IPS-18c (cell line): ENCODE measurements around the gene DGKZ.
A peak's percentile ranks its signal among the peaks of the same experiment; 100 is the strongest.

ENCODE experiments used
- H3K4me3 ChIP-seq: 2 replicates; pipeline ENCODE4 v1.7.0; 2013; ENCODE audit warnings: low read depth, mild to moderate bottlenecking, low read length, moderate library complexity; ENCODE audit not compliant: insufficient read depth
- H3K9me3 ChIP-seq: one replicate; pipeline ENCODE4 v1.6.1; 2013; ENCODE audit warnings: mild to moderate bottlenecking, low read length, moderate library complexity; ENCODE audit not compliant: control insufficient read depth, insufficient read depth

DGKZ gene

GRCh38 chr11:46381819-46382645 is 34.8 kb downstream of the DGKZ start:
- Histone ChIP-seq H3K9me3 (peaks cover 2% of the 10 kb centered on the region), H3K4me3 (peak overlapping the region; percentile 95)

DNA sequence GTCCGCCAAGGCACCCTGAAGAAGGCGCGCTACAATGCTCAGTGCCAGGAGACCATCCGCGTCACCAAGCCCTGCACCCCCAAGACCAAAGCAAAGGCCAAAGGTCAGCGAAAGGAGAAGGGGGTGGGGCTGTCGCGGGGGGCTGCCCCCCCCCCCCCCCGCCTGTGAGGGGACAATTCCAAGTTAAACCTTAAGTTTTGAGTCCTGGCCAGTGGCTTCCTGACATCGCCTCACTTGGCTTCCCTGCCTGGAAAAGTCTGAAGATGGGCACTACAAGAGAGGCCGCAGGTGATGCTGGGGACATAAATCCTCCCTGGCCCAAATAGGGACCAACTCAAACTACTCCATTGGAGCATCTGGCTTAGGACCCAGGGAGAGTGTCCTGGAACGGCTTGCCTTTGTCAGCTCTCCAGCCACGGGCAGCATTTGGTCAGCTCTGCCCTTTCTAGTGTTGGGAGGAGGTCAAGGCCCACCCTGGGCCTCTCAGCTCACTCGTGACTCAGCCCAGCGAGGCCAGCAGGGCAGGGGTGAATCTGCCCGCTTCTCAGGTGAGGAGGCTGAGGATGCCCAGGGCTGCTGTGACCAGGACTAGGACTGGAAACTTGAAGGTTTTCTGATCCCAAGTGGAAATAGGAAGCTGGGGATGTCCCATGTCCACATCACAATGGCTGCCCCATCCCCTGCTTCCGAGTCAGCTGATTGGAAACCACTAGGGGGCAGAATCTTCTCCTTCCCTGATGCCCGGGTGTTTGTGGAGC is 35.6 kb downstream of the DGKZ start:
- H3K9me3 ChIP-seq, result peaks cover 2% of the 10 kb centered on the region
- H3K4me3 ChIP-seq, result peak overlapping the region; percentile 95

- peaks cover 2% of the 10 kb centered on the region for H3K9me3 ChIP-seq
These were observed 36.1 kb downstream of the DGKZ start for GRCh38 chr11:46383404-46383758.

DNA sequence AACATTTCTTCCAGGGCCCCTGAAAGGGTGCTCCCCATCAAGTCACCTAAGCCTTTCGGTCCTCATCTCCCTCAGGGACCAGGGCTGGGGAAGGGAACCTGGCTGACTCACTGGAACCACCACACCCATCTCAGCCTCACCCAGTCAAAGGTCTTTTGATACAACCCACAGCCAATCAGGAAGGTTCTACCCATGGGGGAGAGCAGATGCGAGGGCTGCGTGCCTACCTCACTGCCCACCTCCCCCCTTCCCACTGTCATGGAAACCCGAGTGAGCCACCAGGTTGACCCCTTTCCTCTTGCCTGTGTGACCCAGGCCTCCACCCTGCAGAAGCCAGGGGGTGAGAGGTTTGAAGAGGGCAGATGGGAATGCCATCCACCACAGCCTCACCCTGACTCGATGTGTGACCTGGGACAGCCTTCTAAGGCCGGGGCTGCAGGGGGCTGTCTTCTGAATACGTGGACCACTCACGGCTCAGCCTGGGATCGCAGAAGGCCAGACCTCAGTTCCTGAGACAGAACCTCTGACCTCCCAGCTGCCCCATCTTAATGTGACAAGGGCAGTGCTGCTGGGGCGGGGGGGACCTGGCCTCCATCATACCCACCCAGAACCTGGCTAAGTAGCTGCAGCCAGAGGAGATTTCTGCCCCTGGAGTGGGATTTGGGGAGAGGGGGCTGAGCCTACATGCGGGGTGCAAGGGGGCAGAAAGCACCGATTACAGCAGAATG is 36.9 kb downstream of the DGKZ start:
- Histone ChIP-seq H3K4me3 (no peak overlapping the region), H3K9me3 (peaks cover 2% of the 10 kb centered on the region)

More at GRCh38 chr11:46383404-46383758, 36.1 kb downstream of the DGKZ start:
- no peak overlapping the region for H3K4me3 ChIP-seq

- H3K9me3 ChIP-seq, result peaks cover 2% of the 10 kb centered on the region
- H3K4me3 ChIP-seq, result no peak overlapping the region
These were observed 38.1 kb downstream of the DGKZ start for GRCh38 chr11:46385169-46386004.

- H3K9me3 ChIP-seq, result peaks cover 2% of the 10 kb centered on the region
- H3K4me3 ChIP-seq, result no peak overlapping the region
These were observed 38.8 kb downstream of the DGKZ start for GRCh38 chr11:46386005-46386578.

DNA sequence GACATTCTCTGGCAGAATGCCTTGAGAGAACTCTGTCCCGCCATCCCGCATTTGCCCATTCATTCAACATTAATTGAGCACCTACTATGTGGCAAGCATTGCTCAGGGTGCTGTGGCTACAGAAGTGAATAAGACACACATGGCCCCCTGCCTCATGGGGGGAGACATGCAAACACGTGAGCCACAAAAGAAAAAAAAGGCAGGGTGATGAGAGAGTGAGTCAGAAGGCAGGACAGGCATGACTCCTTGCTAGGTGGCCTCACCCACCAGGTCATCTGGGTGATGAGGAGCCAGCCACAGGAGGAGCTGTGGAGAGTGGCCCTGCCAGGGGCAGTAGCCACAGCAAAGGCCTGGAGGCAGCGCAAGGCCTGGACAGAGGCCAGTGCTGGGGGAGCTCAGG is 39.4 kb downstream of the DGKZ start:
- peaks cover 2% of the 10 kb centered on the region for H3K9me3 ChIP-seq
- no peak overlapping the region for H3K4me3 ChIP-seq

DNA sequence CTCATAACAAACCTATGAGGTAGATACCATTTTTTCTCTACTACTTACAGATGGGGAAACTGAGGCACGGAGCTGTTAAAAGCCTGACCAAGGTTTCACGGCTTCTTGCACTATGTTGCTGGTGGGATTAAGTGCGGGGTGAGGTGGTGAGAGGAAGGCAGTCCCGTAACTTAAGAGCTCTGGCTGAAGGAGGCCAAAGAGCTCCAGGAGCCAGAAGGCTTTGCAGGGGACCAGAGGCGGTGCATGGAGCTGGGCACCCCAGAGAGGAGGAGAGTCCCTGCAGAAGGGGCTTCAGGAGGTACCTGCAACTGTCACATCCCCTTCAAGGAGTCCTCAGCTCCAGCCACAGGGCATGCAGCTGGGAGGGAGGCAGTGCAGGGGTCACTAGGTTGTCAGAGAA is 40.2 kb downstream of the DGKZ start:
- no peaks in the 10 kb centered on the region for H3K9me3 ChIP-seq
- no peak overlapping the region for H3K4me3 ChIP-seq

DNA sequence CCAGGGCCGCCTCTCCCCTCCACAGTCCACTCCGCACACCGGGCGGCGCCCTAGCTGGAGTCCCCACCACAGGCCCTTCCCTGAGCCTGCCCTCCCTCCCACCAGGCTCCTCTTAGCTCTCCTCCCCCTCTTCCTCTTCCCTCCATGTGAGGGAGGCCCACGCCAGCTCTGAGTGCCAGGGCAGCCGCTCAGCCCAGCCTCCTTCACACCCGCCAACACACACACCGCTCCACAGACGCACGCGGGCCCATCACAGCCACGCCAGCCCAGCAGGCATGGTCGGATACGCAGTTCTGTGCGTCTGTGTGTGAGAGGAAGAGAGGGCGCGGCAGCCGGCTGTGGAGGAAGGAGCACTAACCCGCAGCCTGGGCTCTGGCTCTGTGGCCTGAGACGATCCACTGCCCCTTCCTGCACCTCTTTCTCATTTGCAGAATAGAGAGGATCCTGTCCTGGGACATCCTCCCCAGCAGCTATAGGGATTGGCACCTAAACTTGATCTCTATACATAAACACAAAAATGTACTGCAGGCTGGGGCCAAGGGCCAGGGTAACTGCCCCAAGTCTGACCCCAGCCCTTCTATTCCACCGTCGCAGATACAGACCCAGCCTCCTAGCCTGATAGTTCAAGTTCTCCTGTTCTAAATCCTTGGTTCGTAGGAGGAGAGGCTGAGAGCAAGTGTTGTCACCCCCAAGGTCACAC is 40.8 kb downstream of the DGKZ start:
- no peak overlapping the region for H3K4me3 ChIP-seq

GRCh38 chr11:46388619-46389449 is 41.6 kb downstream of the DGKZ start:
- Histone ChIP-seq H3K4me3 (peak overlapping the region; percentile 59), H3K9me3 (no peaks in the 10 kb centered on the region)

More for the DNA sequence above, 40.8 kb downstream of the DGKZ start:
- no peaks in the 10 kb centered on the region for H3K9me3 ChIP-seq

DNA sequence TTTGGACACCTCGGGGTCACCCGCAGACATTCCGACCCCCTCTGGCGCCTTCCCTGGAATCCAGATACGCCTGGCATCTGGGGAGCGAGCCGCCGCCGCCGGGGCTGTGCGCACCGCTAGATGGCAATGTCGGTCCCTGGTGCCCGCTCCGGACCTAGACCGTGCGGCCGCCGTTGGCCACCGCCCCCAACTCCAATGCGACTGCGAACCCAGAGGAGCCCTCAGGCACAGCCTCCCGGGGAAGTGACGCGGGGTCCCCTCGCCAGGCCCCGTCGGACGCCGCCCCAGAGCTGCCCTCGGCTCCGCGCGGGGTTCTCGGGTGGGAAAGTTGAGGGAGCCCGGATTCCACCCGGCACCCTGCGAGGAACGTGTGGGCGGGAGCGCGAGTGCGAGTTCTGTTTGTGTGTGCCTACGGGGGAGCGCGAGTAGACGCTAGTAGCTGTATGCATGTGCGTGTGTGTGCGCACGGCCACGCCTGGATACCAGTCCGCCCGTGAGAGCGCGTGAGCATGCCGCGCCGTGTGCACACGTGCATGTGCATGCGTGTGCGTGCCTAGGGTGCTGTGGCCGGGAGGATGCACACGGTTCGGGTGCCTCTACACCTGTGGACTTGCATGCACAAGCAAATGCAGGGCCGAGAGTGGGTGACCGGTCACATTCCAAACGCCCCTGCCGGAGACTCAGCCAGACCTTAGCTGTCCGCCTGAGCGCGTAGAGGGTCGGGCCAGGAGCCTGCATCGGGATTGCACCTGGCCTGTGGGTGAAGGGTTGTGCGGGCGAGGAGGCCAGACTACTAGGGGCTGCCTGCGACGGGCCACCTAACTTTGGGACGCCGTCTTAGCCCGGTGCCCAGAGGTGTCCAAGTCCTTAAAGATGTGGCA is 42.4 kb downstream of the DGKZ start:
- Histone ChIP-seq H3K9me3 (no peaks in the 10 kb centered on the region), H3K4me3 (peak overlapping the region; percentile 59)

DNA sequence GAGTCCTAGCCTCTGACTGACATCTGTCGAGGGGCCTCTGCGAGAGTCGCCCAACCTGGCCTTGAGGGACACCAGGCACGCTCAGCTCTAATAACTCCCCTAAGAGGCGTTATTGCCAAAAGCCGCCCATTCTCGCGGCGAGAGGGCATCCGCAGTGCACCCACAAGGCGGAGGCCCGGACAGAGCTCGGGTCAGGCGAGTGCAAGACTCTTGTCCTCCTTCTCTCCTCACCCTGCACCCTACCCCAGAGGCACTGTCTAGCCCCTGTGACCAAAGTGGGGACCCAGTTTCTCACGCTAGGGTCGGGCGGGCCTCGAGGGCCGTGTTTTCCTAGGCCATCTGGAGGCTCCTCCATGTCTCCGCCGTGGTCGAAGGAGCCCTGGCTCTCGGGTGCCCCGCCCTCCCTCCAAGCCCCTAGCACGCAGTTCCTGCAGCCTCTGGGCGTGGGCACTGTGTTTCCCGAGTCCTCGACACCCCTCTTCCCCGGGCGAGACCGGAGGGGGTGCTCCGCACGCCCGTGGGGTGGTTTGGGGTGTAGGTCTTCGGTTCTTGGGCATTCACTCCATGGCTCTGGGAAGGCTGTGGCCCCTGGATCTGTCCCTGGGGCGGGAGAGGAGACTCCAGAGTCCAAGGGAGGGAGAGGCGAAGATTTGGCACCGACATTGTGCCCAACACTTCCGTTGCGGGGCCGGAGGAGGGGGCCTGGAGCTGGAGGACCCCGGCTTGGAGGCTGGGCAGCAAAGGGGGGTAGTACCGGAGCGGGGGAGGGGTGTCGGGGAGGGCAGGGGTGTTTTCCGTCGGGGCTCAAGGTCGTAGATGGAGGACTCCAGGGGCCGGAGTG is 43.3 kb downstream of the DGKZ start:
- peak overlapping the region; percentile 59 for H3K4me3 ChIP-seq

GRCh38 chr11:46391186-46391577 is 43.9 kb downstream of the DGKZ start:
- H3K4me3 ChIP-seq, result peak overlapping the region; percentile 49
- no peaks in the 10 kb centered on the region for H3K9me3 ChIP-seq

More for the DNA sequence above, 43.3 kb downstream of the DGKZ start:
- no peaks in the 10 kb centered on the region for H3K9me3 ChIP-seq
